Activated B cell treated with CpG ODN at 0.5 μM for 24 hours (primary cell): ENCODE measurements around the gene VASP. TPM values are rescaled to one million over a fixed set of nuclear protein-coding genes. Genes with fewer than 3 reads are reported as not detected.
A peak's percentile ranks its signal among the peaks of the same experiment; 100 is the strongest.

ENCODE experiments used
- ATAC-seq: fragments of 200-7000 bp; cut with Tn5 transposase; one replicate; pipeline ENCODE4 v1.10.0; 2021; ENCODE audit warnings: low read depth, mild to moderate bottlenecking, moderate library complexity
- CTCF ChIA-PET: fragments of 350-600 bp; sonication (Branson Sonifier 250); formaldehyde crosslinking; loops from one replicate; lab custom pipeline; 2021; ENCODE audit warnings: antibody characterized with exemption; lab: Charles Lee
- POLR2A ChIA-PET: fragments of 350-600 bp; sonication (Branson Sonifier 250); formaldehyde crosslinking; loops from one replicate; lab custom pipeline; 2021; ENCODE audit warnings: antibody characterized with exemption; lab: Charles Lee
- DNase-seq: peaks from one replicate; pipeline ENCODE4 v3.0.0; 2022
- H3K27ac Mint-ChIP-seq: one replicate; pipeline ENCODE4 v1.8.0; 2020; ENCODE audit warnings: mixed read lengths
- H3K27me3 Mint-ChIP-seq: one replicate; pipeline ENCODE4 v1.8.0; 2021; ENCODE audit warnings: mixed read lengths
- H3K36me3 Mint-ChIP-seq: one replicate; pipeline ENCODE4 v1.8.0; 2021; ENCODE audit warnings: low read depth, mixed read lengths
- H3K4me1 Mint-ChIP-seq: one replicate; pipeline ENCODE4 v1.8.0; 2021; ENCODE audit warnings: mixed read lengths
- H3K4me3 Mint-ChIP-seq: one replicate; pipeline ENCODE4 v1.8.0; 2020; ENCODE audit warnings: mild to moderate bottlenecking, mixed read lengths
- H3K9me3 Mint-ChIP-seq: one replicate; pipeline ENCODE4 v1.8.0; 2020; ENCODE audit warnings: mixed read lengths
- intact Hi-C: fragments of 100-400 bp; cut with micrococcal nuclease; formaldehyde crosslinking; loops from one replicate; pipeline ENCODE4 v1.15.1; 2024
- total RNA-seq: library from RNA; stranded (reverse); gene quantifications from 2 replicates; pipeline ENCODE4 v1.2.3, GENCODE V29; 2022
- TF ChIP-seq, protein P1 (sequence below): fragments of 200-600 bp; IDR thresholded peaks from one replicate; pipeline ENCODE4 v1.8.0; 2022; ENCODE audit warnings: antibody characterized with exemption, mild to moderate bottlenecking

The VASP gene
- total RNA-seq, 1 donor from 2014 or later, result 300 TPM

DNA sequence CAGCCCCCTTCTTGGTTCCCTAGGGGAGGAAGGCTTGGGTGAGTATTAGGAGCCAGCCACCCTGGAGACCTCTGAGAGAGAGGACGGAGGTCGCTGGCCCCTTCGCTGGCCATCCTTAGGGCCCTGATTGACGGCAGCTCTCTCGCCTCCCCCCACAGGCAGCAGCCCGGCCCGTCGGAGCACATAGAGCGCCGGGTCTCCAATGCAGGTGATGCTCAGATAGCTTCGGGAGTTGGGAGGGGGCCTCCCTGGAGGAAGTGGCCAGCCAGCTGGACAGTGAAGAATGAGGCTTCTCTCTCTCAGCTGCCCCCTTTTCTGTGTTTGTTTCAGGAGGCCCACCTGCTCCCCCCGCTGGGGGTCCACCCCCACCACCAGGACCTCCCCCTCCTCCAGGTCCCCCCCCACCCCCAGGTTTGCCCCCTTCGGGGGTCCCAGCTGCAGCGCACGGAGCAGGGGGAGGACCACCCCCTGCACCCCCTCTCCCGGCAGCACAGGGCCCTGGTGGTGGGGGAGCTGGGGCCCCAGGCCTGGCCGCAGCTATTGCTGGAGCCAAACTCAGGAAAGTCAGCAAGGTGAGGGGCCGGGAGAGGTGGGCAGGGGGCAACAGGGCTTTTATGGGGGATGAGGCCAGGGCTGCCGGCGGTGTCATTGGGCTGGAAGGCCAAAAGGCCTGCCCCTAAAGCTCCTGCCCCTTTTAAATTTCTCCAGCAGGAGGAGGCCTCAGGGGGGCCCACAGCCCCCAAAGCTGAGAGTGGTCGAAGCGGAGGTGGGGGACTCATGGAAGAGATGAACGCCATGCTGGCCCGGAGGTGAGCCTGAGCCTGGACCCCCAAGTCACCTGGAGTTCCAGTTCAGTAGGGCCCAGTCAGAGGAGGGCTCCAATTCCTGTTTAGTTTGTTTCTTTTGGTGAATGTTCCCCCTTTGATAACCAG, 15.0 kb downstream of the VASP start:
- TF ChIP-seq, protein P1, sequence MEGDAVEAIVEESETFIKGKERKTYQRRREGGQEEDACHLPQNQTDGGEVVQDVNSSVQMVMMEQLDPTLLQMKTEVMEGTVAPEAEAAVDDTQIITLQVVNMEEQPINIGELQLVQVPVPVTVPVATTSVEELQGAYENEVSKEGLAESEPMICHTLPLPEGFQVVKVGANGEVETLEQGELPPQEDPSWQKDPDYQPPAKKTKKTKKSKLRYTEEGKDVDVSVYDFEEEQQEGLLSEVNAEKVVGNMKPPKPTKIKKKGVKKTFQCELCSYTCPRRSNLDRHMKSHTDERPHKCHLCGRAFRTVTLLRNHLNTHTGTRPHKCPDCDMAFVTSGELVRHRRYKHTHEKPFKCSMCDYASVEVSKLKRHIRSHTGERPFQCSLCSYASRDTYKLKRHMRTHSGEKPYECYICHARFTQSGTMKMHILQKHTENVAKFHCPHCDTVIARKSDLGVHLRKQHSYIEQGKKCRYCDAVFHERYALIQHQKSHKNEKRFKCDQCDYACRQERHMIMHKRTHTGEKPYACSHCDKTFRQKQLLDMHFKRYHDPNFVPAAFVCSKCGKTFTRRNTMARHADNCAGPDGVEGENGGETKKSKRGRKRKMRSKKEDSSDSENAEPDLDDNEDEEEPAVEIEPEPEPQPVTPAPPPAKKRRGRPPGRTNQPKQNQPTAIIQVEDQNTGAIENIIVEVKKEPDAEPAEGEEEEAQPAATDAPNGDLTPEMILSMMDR, result no peak
- Mint-ChIP-seq H3K9me3 (no peaks in the 10 kb centered on the region), H3K36me3 (peaks cover 74% of the 10 kb centered on the region), H3K4me3 (no peak overlapping the region), H3K27me3 (no peaks in the 10 kb centered on the region), H3K4me1 (peaks cover 17% of the 10 kb centered on the region), H3K27ac (peak overlapping the region; percentile 18)
- ChIA-PET CTCF (interaction anchor here (0.7 to 1.5 kb wide), 4 partner anchors 23 to 120 kb away, joined by 3 to 4 read pairs (median 3); no protein-coding TSS in a partner anchor), POLR2A (interaction anchor here (0.5 kb wide), 1 partner anchor 94 kb away, joined by 3 read pairs; no protein-coding TSS in a partner anchor)
- intact Hi-C loops, result no loop called here
- no peak for ATAC-seq
- no peak for DNase-seq

DNA sequence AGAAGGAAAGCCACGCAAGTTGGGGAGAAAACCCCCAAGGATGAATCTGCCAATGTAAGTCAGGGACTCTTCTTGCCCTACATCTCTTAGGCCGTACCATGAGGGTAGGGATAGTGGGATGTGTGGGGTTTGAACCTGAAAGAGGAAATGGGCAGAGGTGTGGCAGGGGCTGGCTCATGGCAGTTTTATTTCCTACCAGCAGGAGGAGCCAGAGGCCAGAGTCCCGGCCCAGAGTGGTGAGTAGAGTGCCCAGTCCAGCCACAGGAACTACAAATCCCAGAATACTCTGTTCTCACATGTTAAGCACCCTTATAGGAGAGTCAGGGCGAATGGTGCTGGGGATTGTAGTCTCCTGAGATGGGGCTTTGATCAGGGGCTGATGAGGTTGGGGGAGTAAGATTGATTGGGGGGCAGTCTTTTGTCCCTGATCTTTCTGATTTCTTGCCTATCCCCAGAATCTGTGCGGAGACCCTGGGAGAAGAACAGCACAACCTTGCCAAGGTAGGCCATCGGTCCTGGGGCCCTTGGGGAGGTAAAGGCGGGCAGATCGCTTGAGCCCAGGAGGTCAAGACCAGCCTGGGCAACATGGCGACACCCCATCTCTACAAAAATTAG, 16.5 kb downstream of the VASP start:
- Mint-ChIP-seq H3K4me1 (peaks cover 25% of the 10 kb centered on the region), H3K27me3 (no peaks in the 10 kb centered on the region), H3K9me3 (no peaks in the 10 kb centered on the region), H3K27ac (peak overlapping the region; percentile 71), H3K4me3 (no peak overlapping the region), H3K36me3 (peaks cover 71% of the 10 kb centered on the region)
- DNase-seq (peak; percentile 62), ATAC-seq (peak; percentile 98)
- ChIA-PET CTCF (interaction anchor here (0.7 to 1.4 kb wide), 3 partner anchors 8 to 120 kb away, joined by 3 to 4 read pairs (median 3); no protein-coding TSS in a partner anchor), POLR2A (interaction anchor here (0.6 kb wide), 2 partner anchors 59 to 144 kb away, joined by 3 to 5 read pairs; partner anchors contain the start of gene GIPR)
- intact Hi-C loops, result loop anchor here (1.0 kb wide), 7 partner anchors 16 to 170 kb away; partner anchors contain the start of genes OPA3 and VASP
- TF ChIP-seq, protein P1, result peak; percentile 58

DNA sequence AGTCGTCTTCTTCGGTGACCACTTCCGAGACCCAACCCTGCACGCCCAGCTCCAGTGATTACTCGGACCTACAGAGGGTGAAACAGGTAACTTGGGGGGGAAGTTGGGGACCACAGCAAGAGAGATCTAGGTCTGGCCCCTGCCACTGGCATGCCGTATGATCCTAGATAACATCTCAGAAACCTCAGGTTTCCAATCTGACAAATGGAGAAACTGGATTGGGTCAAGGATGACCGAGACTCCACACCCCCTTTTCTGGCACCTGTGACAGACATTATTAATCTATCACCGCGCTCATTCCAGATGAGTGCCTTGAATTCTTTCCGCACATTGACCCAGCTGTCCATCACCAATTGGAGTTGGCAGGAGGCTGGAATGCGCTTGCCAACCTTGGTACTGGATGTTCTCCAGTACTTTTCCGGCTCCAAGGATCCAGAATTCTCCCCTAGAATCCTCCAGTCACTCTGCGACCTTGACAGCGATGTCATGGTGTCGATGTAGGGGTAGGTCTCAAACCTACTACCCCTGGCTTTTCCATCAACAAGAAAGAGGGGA, 17.4 kb downstream of the VASP start:
- no peak for ATAC-seq
- ChIA-PET CTCF (interaction anchor here (0.7 to 1.4 kb wide), 3 partner anchors 9 to 119 kb away, joined by 3 to 4 read pairs (median 3); no protein-coding TSS in a partner anchor), POLR2A (interaction anchor here (0.6 kb wide), 2 partner anchors 59 to 143 kb away, joined by 3 to 5 read pairs; partner anchors contain the start of gene GIPR)
- Mint-ChIP-seq H3K4me1 (peaks cover 31% of the 10 kb centered on the region), H3K27me3 (no peaks in the 10 kb centered on the region), H3K36me3 (peaks cover 69% of the 10 kb centered on the region), H3K27ac (peak overlapping the region; percentile 71), H3K9me3 (no peaks in the 10 kb centered on the region), H3K4me3 (no peak overlapping the region)
- TF ChIP-seq, protein P1, result no peak
- no peak for DNase-seq
- intact Hi-C loops, result no loop called here

DNA sequence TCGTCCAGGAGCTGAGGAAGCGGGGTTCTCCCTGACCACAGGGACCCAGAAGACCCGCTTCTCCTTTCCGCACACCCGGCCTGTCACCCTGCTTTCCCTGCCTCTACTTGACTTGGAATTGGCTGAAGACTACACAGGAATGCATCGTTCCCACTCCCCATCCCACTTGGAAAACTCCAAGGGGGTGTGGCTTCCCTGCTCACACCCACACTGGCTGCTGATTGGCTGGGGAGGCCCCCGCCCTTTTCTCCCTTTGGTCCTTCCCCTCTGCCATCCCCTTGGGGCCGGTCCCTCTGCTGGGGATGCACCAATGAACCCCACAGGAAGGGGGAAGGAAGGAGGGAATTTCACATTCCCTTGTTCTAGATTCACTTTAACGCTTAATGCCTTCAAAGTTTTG, 18.9 kb downstream of the VASP start:
- Mint-ChIP-seq H3K4me3 (no peak overlapping the region), H3K27me3 (no peaks in the 10 kb centered on the region), H3K4me1 (peaks cover 31% of the 10 kb centered on the region), H3K9me3 (no peaks in the 10 kb centered on the region), H3K36me3 (peaks cover 59% of the 10 kb centered on the region), H3K27ac (no peak overlapping the region)
- DNase-seq (no peak), ATAC-seq (no peak)
- TF ChIP-seq, protein P1, result no peak
- ChIA-PET POLR2A (interaction anchor here (1.6 kb wide), 1 partner anchor 9 kb away, joined by 3 read pairs; no protein-coding TSS in a partner anchor), CTCF (interaction anchor here (2.2 kb wide), 1 partner anchor 32 kb away, joined by 7 read pairs; no protein-coding TSS in a partner anchor)
- intact Hi-C loops, result no loop called here
